HEK293 (cell line): ENCODE measurements around the gene SPTBN2.

Source experiments
- CTCF ChIA-PET: fragments of 350-600 bp; formaldehyde crosslinking; extraction: SDS; loops from one replicate; lab custom pipeline; 2021; ENCODE audit warnings: antibody characterized with exemption; lab: Yijun Ruan, JAX
- POLR2A ChIA-PET: fragments of 300-600 bp; formaldehyde crosslinking; extraction: SDS; loops from one replicate; lab custom pipeline; 2020; ENCODE audit warnings: antibody characterized with exemption, inconsistent platforms; lab: Yijun Ruan, JAX
- H3K27ac ChIP-seq: fragments of 200-500 bp; sonication (Bioruptor generic); 2 replicates; pipeline ENCODE4 v1.5.1; 2014; ENCODE audit warnings: low read depth, low read length, control low read depth, inconsistent platforms; ENCODE audit errors: extremely low read depth
- H3K36me3 ChIP-seq, 2 experiments: fragments of 200-500 bp in 1 of 2; sonication (Bioruptor generic) in 1 of 2; 1 replicate in 1 of 2; 2 replicates in 1 of 2; pipeline ENCODE4 v1.5.1; 2014 to 2017; ENCODE audit warnings: inconsistent platforms in 2 of 2, low read length in 2 of 2; ENCODE audit not compliant: control insufficient read depth in 2 of 2, insufficient read depth in 1 of 2
- H3K4me1 ChIP-seq: fragments of 200-500 bp; sonication (Bioruptor generic); 2 replicates; pipeline ENCODE4 v1.5.1; 2014; ENCODE audit warnings: mild to moderate bottlenecking, low read length, inconsistent platforms; ENCODE audit not compliant: control insufficient read depth, insufficient read depth
- H3K4me3 ChIP-seq: 2 replicates; pipeline ENCODE4 v1.5.1; 2011; ENCODE audit warnings: low read depth, mild to moderate bottlenecking, control low read depth, low read length, moderate library complexity
- H3K9me3 ChIP-seq: fragments of 200-500 bp; sonication (Bioruptor generic); 2 replicates; pipeline ENCODE4 v1.5.1; 2014; ENCODE audit warnings: low read depth, low read length, inconsistent platforms; ENCODE audit not compliant: control insufficient read depth, insufficient read depth
- BCL11A ChIP-seq: fragments of 450-650 bp; formaldehyde crosslinking; IDR thresholded peaks from 2 replicates; pipeline ENCODE4 v1.5.1; 2016; ENCODE audit warnings: low read depth, missing biosample characterization, missing genetic modification characterization
- MYNN ChIP-seq: fragments of 450-650 bp; formaldehyde crosslinking; IDR thresholded peaks from 2 replicates; pipeline ENCODE4 v1.5.1; 2016; ENCODE audit warnings: missing biosample characterization, missing genetic modification characterization, borderline replicate concordance
- PBX3 ChIP-seq: sonication (generic); formaldehyde crosslinking; IDR thresholded peaks from 2 replicates; pipeline ENCODE4 v1.8.1; 2022; ENCODE audit warnings: mild to moderate bottlenecking, moderate library complexity, missing genetic modification reagents
- SALL2 ChIP-seq: fragments of 450-650 bp; formaldehyde crosslinking; IDR thresholded peaks from 2 replicates; pipeline ENCODE4 v1.5.0; 2017; ENCODE audit warnings: missing biosample characterization, mild to moderate bottlenecking, missing genetic modification characterization, borderline replicate concordance
- WT1 ChIP-seq: fragments of 450-650 bp; formaldehyde crosslinking; IDR thresholded peaks from 2 replicates; pipeline ENCODE4 v1.5.1; 2016; ENCODE audit warnings: missing biosample characterization, missing genetic modification characterization
- ZBTB20 ChIP-seq: fragments of 450-650 bp; formaldehyde crosslinking; IDR thresholded peaks from 2 replicates; pipeline ENCODE4 v1.5.1; 2016; ENCODE audit warnings: missing biosample characterization, missing genetic modification characterization
- ZBTB6 ChIP-seq: fragments of 450-650 bp; formaldehyde crosslinking; IDR thresholded peaks from 2 replicates; pipeline ENCODE4 v1.5.1; 2017; ENCODE audit warnings: missing biosample characterization, missing genetic modification characterization
- ZNF174 ChIP-seq: fragments of 450-650 bp; formaldehyde crosslinking; IDR thresholded peaks from 2 replicates; pipeline ENCODE4 v1.5.0; 2017; ENCODE audit warnings: missing biosample characterization, mild to moderate bottlenecking, missing genetic modification characterization
- ZNF24 ChIP-seq: fragments of 450-650 bp; formaldehyde crosslinking; IDR thresholded peaks from 2 replicates; pipeline ENCODE4 v1.5.1; 2016; ENCODE audit warnings: missing biosample characterization, missing genetic modification characterization
- ZNF280C ChIP-seq: fragments of 450-650 bp; formaldehyde crosslinking; IDR thresholded peaks from 2 replicates; pipeline ENCODE4 v1.5.1; 2016; ENCODE audit warnings: missing biosample characterization, missing genetic modification characterization
- ZNF398 ChIP-seq: fragments of 450-650 bp; formaldehyde crosslinking; IDR thresholded peaks from 2 replicates; pipeline ENCODE4 v1.5.1; 2017; ENCODE audit warnings: missing biosample characterization, missing genetic modification characterization
- ZNF510 ChIP-seq: fragments of 450-650 bp; formaldehyde crosslinking; IDR thresholded peaks from 2 replicates; pipeline ENCODE4 v1.5.1; 2018; ENCODE audit warnings: mild to moderate bottlenecking, missing genetic modification characterization, missing biosample characterization; ENCODE audit not compliant: insufficient replicate concordance
- ZNF560 ChIP-seq: fragments of 450-650 bp; formaldehyde crosslinking; IDR thresholded peaks from 2 replicates; pipeline ENCODE4 v1.5.1; 2017; ENCODE audit warnings: missing biosample characterization, missing genetic modification characterization, borderline replicate concordance
- ZNF600 ChIP-seq: fragments of 450-650 bp; formaldehyde crosslinking; IDR thresholded peaks from 2 replicates; pipeline ENCODE4 v1.5.1; 2016; ENCODE audit warnings: missing biosample characterization, missing genetic modification characterization
- ZNF704 ChIP-seq: fragments of 450-650 bp; formaldehyde crosslinking; IDR thresholded peaks from 2 replicates; pipeline ENCODE4 v1.5.1; 2016; ENCODE audit warnings: missing biosample characterization, missing genetic modification characterization
- ZSCAN5A ChIP-seq: fragments of 450-650 bp; formaldehyde crosslinking; IDR thresholded peaks from 2 replicates; pipeline ENCODE4 v1.5.1; 2016; ENCODE audit warnings: missing biosample characterization, missing genetic modification characterization

SPTBN2 gene

GRCh38 chr11:66692446-66692845 is 36.6 kb downstream of the SPTBN2 start:
- CTCF ChIA-PET, result interaction anchor here (0.5 to 7.3 kb wide), 5 partner anchors 34 to 189 kb away, joined by 3 to 62 read pairs (median 4); no protein-coding TSS in a partner anchor
- POLR2A ChIA-PET, result no interaction called here
- no peaks in the 10 kb centered on the region for H3K9me3 ChIP-seq
- H3K27ac ChIP-seq, result no peak overlapping the region
- H3K4me3 ChIP-seq, result no peak overlapping the region
- TF ChIP-seq MYNN (tag by site-specific recombination) (no peak), ZNF24 (tag by site-specific recombination) (no peak), ZBTB20 (no peak), PBX3 (CRISPR knock-in tag) (no peak), ZNF704 (no peak), ZSCAN5A (no peak), ZNF398 (tag by site-specific recombination) (no peak), SALL2 (tag by site-specific recombination) (no peak), ZNF600 (no peak), ZBTB6 (tag by site-specific recombination) (no peak), BCL11A (no peak), ZNF510 (tag by site-specific recombination) (no peak), ZNF174 (no peak), ZNF560 (no peak)
- TF ChIP-seq, all 188 proteins: peak for 0
- H3K4me1 ChIP-seq, result no peaks in the 10 kb centered on the region
- peaks cover 0 to 82% of the 10 kb centered on the region in 2 experiments; a peak in 2 of 3 replicates for H3K36me3 ChIP-seq

GRCh38 chr11:66691311-66691980 is 37.6 kb downstream of the SPTBN2 start:
- no peaks in the 10 kb centered on the region for H3K4me1 ChIP-seq
- TF ChIP-seq ZNF280C (tag by site-specific recombination) (no peak), WT1 (no peak)
- H3K36me3 ChIP-seq, result peaks cover 0 to 82% of the 10 kb centered on the region in 2 experiments; a peak in 2 of 3 replicates
- CTCF ChIA-PET, result interaction anchor here (0.5 to 7.3 kb wide), 2 partner anchors 142 to 289 kb away, joined by 4 to 62 read pairs; no protein-coding TSS in a partner anchor
- no peaks in the 10 kb centered on the region for H3K9me3 ChIP-seq
- H3K4me3 ChIP-seq, result no peak overlapping the region
- H3K27ac ChIP-seq, result no peak overlapping the region
- POLR2A ChIA-PET, result interaction anchor here (0.6 kb wide), 1 partner anchor 287 kb away, joined by 10 read pairs; no protein-coding TSS in a partner anchor
